Activated CD8-positive, alpha-beta memory T cell treated with anti-CD3 and anti-CD28 coated beads for 1 hour (primary cell): ENCODE results near the gene ARL6IP4.
"Not testable (repeated sequence)": the region's sequence is repeated elsewhere in the genome, so short reads cannot be mapped to it uniquely, and the experiment has no call there.

Experiments used
- DNase-seq, 2 donors: peaks; one replicate each; pipeline ENCODE4 v3.0.0-alpha.2; 2020; ENCODE audit warnings: low read depth in 1 of 2; ENCODE audit errors: extremely low read depth in 1 of 2

Gene ARL6IP4

DNA sequence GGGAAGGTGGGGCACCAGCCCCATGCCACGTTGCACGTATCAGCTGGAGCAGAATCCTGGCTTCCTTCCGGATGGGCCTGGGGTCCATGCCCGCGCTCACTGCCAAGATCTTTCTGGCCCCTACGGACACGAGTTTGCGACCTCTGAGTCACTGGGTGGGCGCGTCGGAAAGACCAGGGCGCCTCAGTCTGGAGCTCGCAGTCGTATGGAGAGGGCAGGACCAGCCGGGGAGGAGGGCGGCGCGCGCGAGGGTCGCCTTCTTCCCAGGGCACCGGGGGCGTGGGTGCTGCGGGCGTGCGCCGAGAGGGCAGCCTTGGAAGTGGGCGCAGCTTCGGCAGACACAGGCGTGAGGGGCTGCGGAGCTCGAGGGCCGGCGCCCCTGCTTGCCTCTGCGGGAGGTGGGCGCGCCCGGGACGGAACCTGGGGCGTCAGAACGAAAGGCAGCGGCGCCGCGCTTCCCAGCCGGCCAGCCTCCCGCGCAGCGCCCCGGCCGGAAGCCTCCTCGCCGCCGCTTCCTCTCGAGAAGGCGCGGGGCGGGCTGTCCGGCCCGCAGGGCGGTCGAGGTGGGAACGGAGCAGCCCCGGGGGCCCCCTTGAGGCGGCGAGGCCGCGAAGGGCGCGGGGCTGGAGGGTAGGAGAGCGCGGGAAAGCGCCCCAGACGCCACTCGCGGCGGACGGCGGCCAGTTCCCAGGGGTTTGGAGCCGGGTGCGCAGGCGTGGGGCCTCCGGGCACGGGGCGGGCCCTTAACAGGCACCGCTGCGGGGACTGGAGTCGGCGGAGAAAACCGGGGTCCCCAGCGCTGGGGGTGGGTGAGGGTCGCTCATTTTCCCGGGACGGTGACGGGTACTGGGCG lies at the start of gene ARL6IP4:
Gene ARL6IP4, plus strand, starts transcription at position 499 of the 853 bp plus-strand sequence. CDS start 459 bp downstream, outside the sequence.
- peak in 1 of 2 donors; percentile 50 for DNase-seq

DNA sequence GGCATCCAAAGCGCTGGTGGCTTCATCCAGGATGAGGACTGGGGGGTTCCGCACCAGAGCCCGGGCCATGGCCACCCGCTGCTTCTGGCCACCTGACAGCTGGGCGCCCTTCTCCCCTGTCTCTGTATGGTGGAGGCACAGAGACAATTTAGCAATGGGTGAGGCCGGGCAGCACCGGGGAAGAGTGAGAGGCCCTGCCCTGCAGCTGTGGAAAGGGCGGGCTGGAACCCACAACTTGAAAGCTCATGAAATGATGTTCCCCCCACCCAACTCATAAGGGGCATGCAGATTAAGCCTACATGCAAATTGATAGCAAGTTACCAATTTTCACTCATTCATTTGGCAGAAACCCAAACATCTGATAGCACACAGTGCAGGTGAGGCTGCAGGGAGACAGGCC lies 48.3 kb upstream of the ARL6IP4 start:
- no peak for DNase-seq

DNA sequence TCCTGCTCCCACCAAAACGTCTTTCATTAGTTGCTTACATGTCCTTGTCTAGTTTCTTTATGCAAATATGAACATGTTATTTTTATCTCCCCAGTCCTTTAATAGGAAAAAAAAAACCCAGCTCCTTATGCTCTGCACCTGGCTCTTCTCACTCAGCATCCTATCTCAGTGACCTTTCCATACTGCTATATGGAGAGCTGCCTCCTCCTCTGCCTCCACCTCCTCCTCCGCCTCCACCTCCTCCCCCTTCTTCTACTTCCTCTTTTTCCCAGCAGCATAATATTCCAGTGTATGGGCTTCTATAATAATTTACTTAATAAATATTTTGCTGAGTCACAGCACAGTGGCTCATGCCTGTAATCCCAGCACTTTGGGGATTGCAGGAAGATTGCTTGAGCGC lies 45.8 kb upstream of the ARL6IP4 start:
- no peak for DNase-seq

DNA sequence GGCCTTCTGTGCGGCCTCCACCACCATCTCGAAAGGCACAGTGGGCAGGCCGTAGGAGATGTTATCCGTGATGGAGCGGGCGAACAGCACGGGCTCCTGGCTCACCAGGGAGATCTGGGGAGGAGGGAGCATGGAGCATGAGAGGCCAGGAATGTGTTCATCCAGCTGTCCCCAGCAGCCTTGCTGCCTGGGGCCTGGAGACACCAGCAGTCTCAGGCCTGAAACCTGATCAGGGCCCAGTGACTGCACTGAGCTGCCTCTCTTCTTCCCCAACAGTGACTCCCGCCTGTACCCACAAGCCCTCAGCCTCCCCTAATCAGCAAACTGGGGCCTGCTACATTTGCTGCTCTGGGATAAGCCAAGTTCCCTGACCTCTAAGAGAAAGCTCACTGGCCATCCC lies 45.2 kb upstream of the ARL6IP4 start:
- no peak for DNase-seq

DNA sequence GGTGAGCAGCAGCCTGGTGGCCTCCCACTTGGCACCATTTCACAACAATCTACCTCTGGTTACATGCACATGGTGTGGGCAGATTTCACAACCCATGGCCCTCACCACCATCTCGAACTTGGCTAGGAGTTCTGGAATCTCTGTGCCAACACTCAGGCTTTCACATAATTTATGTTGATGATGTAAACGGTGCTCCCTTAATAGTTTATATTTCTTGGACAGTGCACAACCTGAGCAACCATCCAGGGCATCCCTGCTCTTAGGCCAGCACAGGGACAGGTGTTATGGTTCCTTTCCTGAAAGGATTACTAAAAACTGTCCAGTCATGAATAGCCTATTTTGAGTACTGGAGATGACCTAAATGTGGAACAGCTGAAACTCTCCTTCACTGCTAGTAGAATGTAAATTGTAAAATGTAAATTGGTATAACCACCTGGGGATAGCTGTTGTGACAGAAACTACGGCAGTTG lies 42.8 kb upstream of the ARL6IP4 start:
- no peak for DNase-seq

DNA sequence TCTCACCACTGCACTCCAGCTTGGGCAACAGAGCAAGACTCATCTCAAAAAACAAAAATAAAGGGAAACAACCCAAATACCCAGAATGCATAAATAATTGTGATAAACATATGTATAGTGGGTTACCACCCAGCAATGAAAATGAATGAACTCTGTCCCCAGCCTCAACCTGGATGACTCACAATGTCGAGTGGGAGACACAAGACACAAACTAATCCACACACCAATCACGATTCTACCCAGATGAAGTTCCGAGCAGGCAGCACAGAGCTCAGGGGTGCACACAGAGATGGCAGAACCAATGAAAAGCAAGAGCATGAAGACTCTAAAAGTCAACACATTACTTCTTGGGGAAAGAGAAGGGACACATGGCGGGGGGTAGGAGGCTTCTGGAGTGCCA lies 41.4 kb upstream of the ARL6IP4 start:
- DNase-seq: no peak

DNA sequence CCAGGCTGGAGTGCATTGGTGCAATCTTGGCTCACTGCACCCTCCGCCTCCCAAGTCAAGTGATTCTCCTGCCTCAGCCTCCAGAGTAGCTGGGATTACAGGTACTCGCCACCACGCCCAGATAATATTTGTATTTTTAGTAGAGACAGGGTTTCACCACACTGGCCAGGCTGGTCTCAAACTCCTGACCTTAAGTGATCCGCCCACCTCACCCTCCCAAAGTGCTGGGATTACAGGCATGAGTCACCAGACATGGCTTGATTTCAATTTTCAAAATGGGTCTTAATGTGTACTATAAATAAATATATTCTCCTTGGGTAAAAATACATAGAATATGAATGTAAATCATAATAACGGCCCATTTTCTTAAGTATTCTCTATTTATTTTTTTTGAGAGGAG lies 39.1 kb upstream of the ARL6IP4 start:
- not testable (repeated sequence) for DNase-seq

GRCh38 chr12:122942637-122943036 lies 37.8 kb upstream of the ARL6IP4 start:
- no peak for DNase-seq

DNA sequence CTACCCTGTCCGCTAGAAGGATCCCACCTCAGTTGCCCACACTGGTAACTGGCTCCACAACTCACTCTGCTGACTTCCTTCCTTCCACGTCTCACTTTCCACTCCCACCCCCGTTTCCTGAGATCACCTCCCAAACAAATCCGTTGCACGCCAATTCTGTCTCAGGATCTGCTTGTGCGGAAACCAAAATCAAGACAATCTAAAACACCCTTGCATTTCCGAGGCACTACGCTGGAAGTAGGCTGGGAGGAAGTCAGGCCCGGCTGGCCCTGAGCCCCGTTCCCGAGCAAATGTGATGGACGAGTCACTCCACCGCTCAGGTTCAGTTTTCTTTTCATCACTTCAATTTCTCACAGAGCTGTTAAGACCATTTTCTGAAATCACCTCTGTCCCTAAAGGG lies 37.3 kb upstream of the ARL6IP4 start:
- no peak for DNase-seq

DNA sequence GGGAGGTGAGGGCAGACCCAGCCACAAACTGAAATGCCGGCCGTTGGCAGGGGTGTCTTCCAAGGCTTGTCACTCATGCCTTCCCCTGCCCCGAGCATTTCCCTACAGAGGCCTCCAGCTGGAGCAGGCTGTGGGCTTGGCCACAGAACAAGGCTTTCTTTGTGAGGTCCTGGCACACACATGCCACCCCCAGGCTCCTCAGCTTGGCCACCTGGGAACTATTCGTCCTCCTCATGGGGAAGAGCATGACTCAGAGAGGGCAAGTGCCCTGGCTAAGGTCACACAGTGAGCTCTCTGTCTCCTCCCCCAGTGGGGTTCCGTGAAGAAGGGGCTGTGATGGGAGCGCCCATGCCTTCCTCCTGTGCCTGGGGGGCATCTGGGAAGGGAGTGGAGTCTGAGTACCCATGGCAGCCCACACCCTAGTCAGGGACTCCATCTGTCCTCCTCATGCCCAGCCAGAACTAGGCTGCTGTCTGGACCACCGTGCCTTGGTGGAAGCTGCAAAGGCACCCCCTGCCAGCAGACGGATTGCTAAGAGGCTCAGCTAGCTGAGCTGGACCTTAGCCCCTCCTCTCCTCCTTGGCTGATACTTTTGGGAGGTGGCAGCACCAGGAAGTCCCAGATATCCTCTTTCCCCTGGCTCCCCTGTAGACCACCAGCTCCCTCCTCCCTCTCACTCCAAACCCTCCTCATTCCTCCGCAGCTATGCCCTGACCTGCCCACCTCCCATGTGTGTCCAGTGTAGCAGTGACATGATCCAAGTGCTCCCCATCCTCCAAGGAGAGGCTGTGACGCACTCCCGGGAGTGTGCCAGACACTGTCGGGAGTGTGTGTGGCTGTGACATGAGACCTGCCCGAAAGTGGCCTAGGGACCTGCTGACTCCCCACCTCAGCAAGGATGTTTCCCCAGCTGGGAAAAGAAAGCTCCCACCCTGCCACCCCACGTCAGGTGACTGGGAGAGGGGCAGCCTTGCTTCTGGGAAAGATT lies 35.6 kb upstream of the ARL6IP4 start:
- no peak for DNase-seq

DNA sequence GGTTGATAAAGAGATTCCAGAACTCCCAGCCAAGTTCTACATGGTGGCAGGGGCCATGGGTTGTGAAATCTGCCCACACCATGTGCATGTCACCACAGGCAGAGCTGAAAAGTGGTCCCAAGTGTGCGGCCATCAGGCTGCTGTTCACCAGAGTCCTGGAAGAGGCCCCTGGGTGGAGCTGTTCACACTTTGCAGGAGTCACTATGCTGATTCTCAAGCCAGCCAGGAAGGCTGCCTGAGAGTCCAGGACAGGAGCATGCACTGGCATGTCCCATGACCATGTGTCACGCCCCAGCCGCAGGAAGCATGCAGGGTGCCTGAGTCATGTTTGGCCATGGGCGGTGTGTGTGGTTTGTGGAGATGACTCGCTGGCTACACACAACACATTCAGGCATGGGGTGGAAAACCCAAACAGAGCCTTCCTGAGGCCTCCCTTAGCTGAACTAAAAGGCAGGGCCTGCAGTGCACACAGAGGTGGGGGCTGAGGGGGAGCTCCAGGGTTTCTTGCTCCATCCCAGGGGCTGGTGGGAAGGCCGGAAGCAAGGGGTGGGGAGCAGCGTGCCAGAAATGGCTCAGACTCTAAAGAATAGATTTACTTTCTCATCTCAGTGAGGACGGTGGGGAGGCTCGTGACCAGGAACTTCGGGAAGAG lies 33.7 kb upstream of the ARL6IP4 start:
- DNase-seq: peak in 1 of 2 donors; percentile 41

- DNase-seq: no peak
These were observed 33.1 kb upstream of the ARL6IP4 start for GRCh38 chr12:122947352-122947792.

DNA sequence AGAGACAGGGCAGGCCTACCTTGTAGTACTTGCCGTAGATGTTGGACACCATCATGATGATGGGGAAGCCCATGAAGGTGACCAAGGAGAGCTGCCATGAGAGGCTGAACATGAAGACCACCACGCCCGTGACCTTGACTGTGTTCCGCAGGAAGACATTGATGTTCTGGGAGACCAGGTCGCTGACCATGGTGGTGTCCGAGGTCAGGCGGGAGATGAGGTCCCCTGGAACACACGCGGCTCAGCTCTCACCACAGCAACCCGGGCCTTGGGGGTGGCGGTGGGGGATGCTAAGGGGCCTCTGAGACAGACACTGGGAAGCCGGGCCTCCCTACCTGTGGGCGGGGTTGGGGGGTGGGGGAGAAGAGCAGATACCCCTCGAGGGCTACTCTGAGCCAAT lies 31.9 kb upstream of the ARL6IP4 start:
- no peak for DNase-seq

DNA sequence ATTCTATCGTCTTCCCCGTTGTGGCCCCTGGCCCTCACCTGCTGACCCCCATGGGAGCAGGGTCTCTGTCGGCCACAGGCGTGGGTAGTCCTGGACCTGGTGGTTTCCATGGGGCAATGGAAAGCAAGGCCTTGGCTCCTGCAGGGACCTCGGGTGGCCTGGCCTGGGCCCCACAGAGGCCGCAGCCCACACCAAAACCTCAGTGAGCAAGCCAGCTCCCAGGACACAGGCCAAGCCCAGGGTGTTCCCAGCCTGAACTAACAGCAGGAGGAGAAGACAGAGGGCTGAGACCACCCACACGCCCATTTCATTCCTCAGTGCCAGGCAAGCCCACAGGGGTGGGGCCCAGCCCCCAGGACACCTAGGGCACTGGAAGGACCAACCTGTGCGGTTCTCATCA lies 31.1 kb upstream of the ARL6IP4 start:
- no peak for DNase-seq

DNA sequence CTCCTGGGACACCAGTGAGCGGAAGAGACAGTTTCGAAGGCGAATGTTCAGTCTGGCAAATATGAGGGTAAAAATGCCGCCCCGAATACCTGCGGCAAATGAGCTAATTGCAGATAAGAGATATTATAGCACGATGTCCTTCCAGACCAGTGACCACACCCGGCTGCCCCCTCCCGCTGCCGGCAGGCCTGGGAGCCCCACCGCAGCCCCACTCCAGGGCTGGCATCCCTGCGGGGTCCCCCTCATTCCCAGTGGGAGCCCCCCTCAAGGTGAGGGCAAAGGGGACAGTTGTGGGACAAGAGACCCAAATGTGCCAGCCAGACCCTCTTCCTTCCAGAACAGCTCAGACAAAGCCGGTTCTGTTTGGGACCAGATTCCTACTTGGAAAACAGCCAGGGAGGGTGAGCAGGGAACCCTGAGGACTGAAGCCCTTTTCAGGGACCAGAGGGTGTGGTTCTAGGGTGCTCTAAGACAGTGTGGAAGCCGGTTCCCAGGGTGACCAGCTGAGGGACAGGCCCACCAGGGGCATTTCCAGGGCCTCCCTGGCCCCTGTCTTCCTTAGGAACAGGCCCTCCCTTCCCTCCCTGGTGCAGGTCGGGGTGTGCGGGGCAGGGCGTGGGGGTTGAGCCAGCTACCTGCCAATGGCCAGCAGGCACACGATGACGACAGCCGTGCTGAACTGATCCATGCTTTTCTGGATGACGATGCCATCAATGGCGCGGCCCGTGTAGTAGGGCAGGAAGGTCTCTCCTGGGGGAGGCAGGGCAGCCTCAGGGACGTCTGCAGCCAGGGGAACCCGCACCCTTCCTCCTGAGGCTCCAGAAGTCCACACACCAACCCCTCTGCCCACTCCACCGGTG lies 30.4 kb upstream of the ARL6IP4 start:
- DNase-seq: no peak

GRCh38 chr12:122951406-122951805 lies 29.1 kb upstream of the ARL6IP4 start:
- DNase-seq: no peak

GRCh38 chr12:122951979-122952892 lies 28.2 kb upstream of the ARL6IP4 start:
- DNase-seq: peak; percentile 46 to 57

- DNase-seq: no peak
These were observed 25.3 kb upstream of the ARL6IP4 start for GRCh38 chr12:122955156-122955555.

- DNase-seq: no peak
These were observed 24.4 kb upstream of the ARL6IP4 start for GRCh38 chr12:122956035-122956434.
